GM23338 (cell line): Measurements from ENCODE around the gene IL18R1.

Experiments
- CREB1 ChIP-seq: fragments of 250-450 bp; sonication (Bioruptor Pico); IDR thresholded peaks from 2 replicates; pipeline ENCODE4 v1.5.0; 2020; ENCODE audit warnings: low read depth, mild to moderate bottlenecking, moderate library complexity
- EZH2 ChIP-seq: fragments of 200-600 bp; sonication (generic); IDR thresholded peaks from one replicate; pipeline ENCODE4 v1.8.0; 2017; ENCODE audit warnings: antibody characterized with exemption, mild to moderate bottlenecking, low read depth; ENCODE audit not compliant: unreplicated experiment
- EZH2phosphoT487 ChIP-seq: fragments of 200-600 bp; sonication (generic); IDR thresholded peaks from one replicate; pipeline ENCODE4 v1.8.1; 2018; ENCODE audit warnings: antibody characterized with exemption; ENCODE audit not compliant: unreplicated experiment
- JUNB ChIP-seq: IDR thresholded peaks from one replicate; pipeline ENCODE4 v1.6.1; 2016; ENCODE audit warnings: antibody characterized with exemption; ENCODE audit not compliant: unreplicated experiment
- NANOG ChIP-seq: IDR thresholded peaks from 2 replicates; pipeline ENCODE4 v1.6.1; 2016; ENCODE audit warnings: antibody characterized with exemption, borderline replicate concordance
- POLR2AphosphoS5 ChIP-seq: IDR thresholded peaks from 2 replicates; pipeline ENCODE4 v1.6.1; 2016; ENCODE audit warnings: antibody characterized with exemption, low read depth
- STAT1 ChIP-seq: IDR thresholded peaks from one replicate; pipeline ENCODE4 v1.6.1; 2016; ENCODE audit warnings: antibody characterized with exemption; ENCODE audit not compliant: unreplicated experiment
- ZNF114 ChIP-seq: fragments of 250-450 bp; sonication (Bioruptor Pico); IDR thresholded peaks from 2 replicates; pipeline ENCODE4 v1.5.0; 2020; ENCODE audit warnings: mild to moderate bottlenecking, moderate library complexity
- ZNF331 ChIP-seq: fragments of 250-450 bp; sonication (Bioruptor Pico); IDR thresholded peaks from 2 replicates; pipeline ENCODE4 v1.5.0; 2020; ENCODE audit warnings: low read depth, mild to moderate bottlenecking, moderate library complexity
- TF ChIP-seq, protein P1 (sequence below), 2 experiments: fragments of 200-600 bp in 1 of 2; sonication (generic) in 1 of 2; conservative IDR thresholded peaks; 2 replicates each; pipeline versions ENCODE4 v1.5.1 to v1.6.1; 2016 to 2017; ENCODE audit warnings: antibody characterized with exemption in 2 of 2, low read depth in 2 of 2, mild to moderate bottlenecking in 2 of 2, moderate library complexity in 1 of 2
- TF ChIP-seq, protein P2 (sequence below): IDR thresholded peaks from one replicate; pipeline ENCODE4 v1.6.1; 2018; ENCODE audit warnings: antibody characterized with exemption; ENCODE audit not compliant: unreplicated experiment
- TF ChIP-seq, protein P3 (sequence below): IDR thresholded peaks from 2 replicates; pipeline ENCODE4 v1.6.1; 2016; ENCODE audit warnings: antibody characterized with exemption

DNA sequence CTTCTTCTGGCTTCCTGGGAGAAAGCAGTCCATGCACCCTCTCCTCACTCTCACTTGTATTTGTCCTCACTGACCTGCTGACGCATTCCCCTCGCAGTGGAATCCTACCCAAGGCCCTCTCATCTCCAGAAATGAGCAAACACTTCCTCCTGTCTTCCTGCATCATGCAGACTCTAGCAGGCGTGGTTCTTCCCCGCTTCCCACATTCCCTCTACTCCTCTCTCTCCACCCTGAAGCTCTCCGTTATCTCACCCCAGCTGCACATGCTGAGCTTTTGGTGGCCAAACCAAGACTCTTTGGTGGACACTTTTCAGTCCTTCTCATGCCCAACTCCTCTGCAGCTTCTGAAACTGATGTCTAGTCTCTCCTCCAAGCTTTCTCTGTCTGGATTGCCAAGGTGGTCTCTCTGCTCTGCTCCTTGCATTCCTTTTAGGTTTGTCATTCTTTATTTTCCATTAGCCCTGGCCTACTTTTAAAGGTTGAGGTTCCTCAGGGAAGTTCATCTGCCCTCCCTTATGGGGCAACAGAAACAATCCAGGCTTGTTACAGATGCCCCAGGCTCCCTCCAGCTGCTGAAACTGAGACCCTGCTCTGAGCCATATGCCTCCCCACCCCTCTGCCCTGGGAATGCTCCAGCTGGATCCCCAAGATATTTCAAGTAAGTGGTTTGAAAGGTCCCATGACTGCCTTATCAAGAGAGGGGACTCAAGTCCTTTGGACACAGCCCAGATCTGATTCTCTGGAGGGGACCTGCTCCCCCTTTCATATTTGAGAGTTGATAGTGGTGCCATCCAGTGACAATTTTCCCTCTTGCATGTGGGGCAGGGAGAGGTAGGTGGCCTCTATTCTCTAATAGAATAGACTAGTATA, 66.5 kb downstream of the IL18R1 start:
- TF ChIP-seq, protein P1, sequence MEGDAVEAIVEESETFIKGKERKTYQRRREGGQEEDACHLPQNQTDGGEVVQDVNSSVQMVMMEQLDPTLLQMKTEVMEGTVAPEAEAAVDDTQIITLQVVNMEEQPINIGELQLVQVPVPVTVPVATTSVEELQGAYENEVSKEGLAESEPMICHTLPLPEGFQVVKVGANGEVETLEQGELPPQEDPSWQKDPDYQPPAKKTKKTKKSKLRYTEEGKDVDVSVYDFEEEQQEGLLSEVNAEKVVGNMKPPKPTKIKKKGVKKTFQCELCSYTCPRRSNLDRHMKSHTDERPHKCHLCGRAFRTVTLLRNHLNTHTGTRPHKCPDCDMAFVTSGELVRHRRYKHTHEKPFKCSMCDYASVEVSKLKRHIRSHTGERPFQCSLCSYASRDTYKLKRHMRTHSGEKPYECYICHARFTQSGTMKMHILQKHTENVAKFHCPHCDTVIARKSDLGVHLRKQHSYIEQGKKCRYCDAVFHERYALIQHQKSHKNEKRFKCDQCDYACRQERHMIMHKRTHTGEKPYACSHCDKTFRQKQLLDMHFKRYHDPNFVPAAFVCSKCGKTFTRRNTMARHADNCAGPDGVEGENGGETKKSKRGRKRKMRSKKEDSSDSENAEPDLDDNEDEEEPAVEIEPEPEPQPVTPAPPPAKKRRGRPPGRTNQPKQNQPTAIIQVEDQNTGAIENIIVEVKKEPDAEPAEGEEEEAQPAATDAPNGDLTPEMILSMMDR (conservative IDR thresholded peaks at IDR 0.05; ENCODE audit: low read depth in 2 of 2): no peak
- TF ChIP-seq STAT1: no peak
- TF ChIP-seq POLR2AphosphoS5: no peak
- no peak for TF ChIP-seq EZH2
- no peak for TF ChIP-seq CREB1 (CRISPR knock-in tag)
- no peak for TF ChIP-seq EZH2phosphoT487
- TF ChIP-seq NANOG: no peak
- TF ChIP-seq ZNF114 (CRISPR knock-in tag): no peak
- TF ChIP-seq, protein P2, sequence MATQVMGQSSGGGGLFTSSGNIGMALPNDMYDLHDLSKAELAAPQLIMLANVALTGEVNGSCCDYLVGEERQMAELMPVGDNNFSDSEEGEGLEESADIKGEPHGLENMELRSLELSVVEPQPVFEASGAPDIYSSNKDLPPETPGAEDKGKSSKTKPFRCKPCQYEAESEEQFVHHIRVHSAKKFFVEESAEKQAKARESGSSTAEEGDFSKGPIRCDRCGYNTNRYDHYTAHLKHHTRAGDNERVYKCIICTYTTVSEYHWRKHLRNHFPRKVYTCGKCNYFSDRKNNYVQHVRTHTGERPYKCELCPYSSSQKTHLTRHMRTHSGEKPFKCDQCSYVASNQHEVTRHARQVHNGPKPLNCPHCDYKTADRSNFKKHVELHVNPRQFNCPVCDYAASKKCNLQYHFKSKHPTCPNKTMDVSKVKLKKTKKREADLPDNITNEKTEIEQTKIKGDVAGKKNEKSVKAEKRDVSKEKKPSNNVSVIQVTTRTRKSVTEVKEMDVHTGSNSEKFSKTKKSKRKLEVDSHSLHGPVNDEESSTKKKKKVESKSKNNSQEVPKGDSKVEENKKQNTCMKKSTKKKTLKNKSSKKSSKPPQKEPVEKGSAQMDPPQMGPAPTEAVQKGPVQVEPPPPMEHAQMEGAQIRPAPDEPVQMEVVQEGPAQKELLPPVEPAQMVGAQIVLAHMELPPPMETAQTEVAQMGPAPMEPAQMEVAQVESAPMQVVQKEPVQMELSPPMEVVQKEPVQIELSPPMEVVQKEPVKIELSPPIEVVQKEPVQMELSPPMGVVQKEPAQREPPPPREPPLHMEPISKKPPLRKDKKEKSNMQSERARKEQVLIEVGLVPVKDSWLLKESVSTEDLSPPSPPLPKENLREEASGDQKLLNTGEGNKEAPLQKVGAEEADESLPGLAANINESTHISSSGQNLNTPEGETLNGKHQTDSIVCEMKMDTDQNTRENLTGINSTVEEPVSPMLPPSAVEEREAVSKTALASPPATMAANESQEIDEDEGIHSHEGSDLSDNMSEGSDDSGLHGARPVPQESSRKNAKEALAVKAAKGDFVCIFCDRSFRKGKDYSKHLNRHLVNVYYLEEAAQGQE: no peak
- no peak for TF ChIP-seq ZNF331
- no peak for TF ChIP-seq JUNB
- TF ChIP-seq, protein P3, sequence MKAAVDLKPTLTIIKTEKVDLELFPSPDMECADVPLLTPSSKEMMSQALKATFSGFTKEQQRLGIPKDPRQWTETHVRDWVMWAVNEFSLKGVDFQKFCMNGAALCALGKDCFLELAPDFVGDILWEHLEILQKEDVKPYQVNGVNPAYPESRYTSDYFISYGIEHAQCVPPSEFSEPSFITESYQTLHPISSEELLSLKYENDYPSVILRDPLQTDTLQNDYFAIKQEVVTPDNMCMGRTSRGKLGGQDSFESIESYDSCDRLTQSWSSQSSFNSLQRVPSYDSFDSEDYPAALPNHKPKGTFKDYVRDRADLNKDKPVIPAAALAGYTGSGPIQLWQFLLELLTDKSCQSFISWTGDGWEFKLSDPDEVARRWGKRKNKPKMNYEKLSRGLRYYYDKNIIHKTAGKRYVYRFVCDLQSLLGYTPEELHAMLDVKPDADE: no peak
